ENCODE data around the gene DNMT3B.

Gene DNMT3B

GRCh38 chr20:32807706-32808105 is 45.5 kb downstream of the DNMT3B start:
- H3K27me3 ChIP-seq (ENCODE audit: low read length) = no peaks in the 10 kb centered on the region
- H4K20me1 ChIP-seq (ENCODE audit: low read depth, low read length) = no peaks in the 10 kb centered on the region
- no peak overlapping the region for H3K9ac ChIP-seq (ENCODE audit: low read length)
- no peak overlapping the region for H2AFZ ChIP-seq (ENCODE audit: low read depth, low read length, severe bottlenecking)
- H3F3A ChIP-seq (ENCODE audit: insufficient read depth) = no peaks in the 10 kb centered on the region
- no peak overlapping the region for H3K27ac ChIP-seq (ENCODE audit: low read depth, low read length)
- H3K4me2 ChIP-seq (ENCODE audit: low read depth, low read length, poor library complexity, severe bottlenecking) = no peak overlapping the region
- TF ChIP-seq EZH2phosphoT487 (conservative IDR thresholded peaks at IDR 0.05; ENCODE audit: low read length) (no peak), CTCF (IDR thresholded peaks at IDR 0.05; ENCODE audit: insufficient read depth, low read length, poor library complexity, severe bottlenecking) (no peak)
- H3K36me3 ChIP-seq (ENCODE audit: low read length) = no peaks in the 10 kb centered on the region
- H3K9me3 ChIP-seq (ENCODE audit: insufficient read depth, low read length) = no peaks in the 10 kb centered on the region
- no peak overlapping the region for H3K4me3 ChIP-seq (ENCODE audit: insufficient read depth, low read length, poor library complexity, severe bottlenecking)
- H3K79me2 ChIP-seq (ENCODE audit: insufficient read depth, low read length) = no peaks in the 10 kb centered on the region
- no peaks in the 10 kb centered on the region for H3K9me2 ChIP-seq (replicated peaks; ENCODE audit: insufficient read depth, low read length)

- Histone ChIP-seq H3K27ac (ENCODE audit: low read depth, low read length) (no peak overlapping the region), H3K36me3 (ENCODE audit: low read length) (no peaks in the 10 kb centered on the region), H3K79me2 (ENCODE audit: insufficient read depth, low read length) (no peaks in the 10 kb centered on the region), H3K9me2 (replicated peaks; ENCODE audit: insufficient read depth, low read length) (no peaks in the 10 kb centered on the region), H3K9ac (ENCODE audit: low read length) (no peak overlapping the region), H3K4me2 (ENCODE audit: low read depth, low read length, poor library complexity, severe bottlenecking) (no peak overlapping the region), H3K9me3 (ENCODE audit: insufficient read depth, low read length) (no peaks in the 10 kb centered on the region), H3K27me3 (ENCODE audit: low read length) (no peaks in the 10 kb centered on the region), H4K20me1 (ENCODE audit: low read depth, low read length) (no peaks in the 10 kb centered on the region), H2AFZ (ENCODE audit: low read depth, low read length, severe bottlenecking) (no peak overlapping the region), H3F3A (ENCODE audit: insufficient read depth) (no peaks in the 10 kb centered on the region), H3K4me3 (ENCODE audit: insufficient read depth, low read length, poor library complexity, severe bottlenecking) (no peak overlapping the region)
- TF ChIP-seq EZH2phosphoT487 (conservative IDR thresholded peaks at IDR 0.05; ENCODE audit: low read length) (no peak), CTCF (IDR thresholded peaks at IDR 0.05; ENCODE audit: insufficient read depth, low read length, poor library complexity, severe bottlenecking) (no peak)
These were observed 46.3 kb downstream of the DNMT3B start for GRCh38 chr20:32808438-32808837.

GRCh38 chr20:32809907-32810306 is 47.7 kb downstream of the DNMT3B start:
- no peak overlapping the region for H2AFZ ChIP-seq (ENCODE audit: low read depth, low read length, severe bottlenecking)
- no peak overlapping the region for H3K4me3 ChIP-seq (ENCODE audit: insufficient read depth, low read length, poor library complexity, severe bottlenecking)
- H3K79me2 ChIP-seq (ENCODE audit: insufficient read depth, low read length) = no peaks in the 10 kb centered on the region
- H3K4me2 ChIP-seq (ENCODE audit: low read depth, low read length, poor library complexity, severe bottlenecking) = no peak overlapping the region
- H3K27me3 ChIP-seq (ENCODE audit: low read length) = no peaks in the 10 kb centered on the region
- H3F3A ChIP-seq (ENCODE audit: insufficient read depth) = no peaks in the 10 kb centered on the region
- no peak for TF ChIP-seq CTCF (IDR thresholded peaks at IDR 0.05; ENCODE audit: insufficient read depth, low read length, poor library complexity, severe bottlenecking)
- no peak for TF ChIP-seq EZH2phosphoT487 (conservative IDR thresholded peaks at IDR 0.05; ENCODE audit: low read length)
- H3K36me3 ChIP-seq (ENCODE audit: low read length) = no peaks in the 10 kb centered on the region
- H3K9me2 ChIP-seq (replicated peaks; ENCODE audit: insufficient read depth, low read length) = no peaks in the 10 kb centered on the region
- no peaks in the 10 kb centered on the region for H3K9me3 ChIP-seq (ENCODE audit: insufficient read depth, low read length)
- H3K9ac ChIP-seq (ENCODE audit: low read length) = no peak overlapping the region
- no peak overlapping the region for H3K27ac ChIP-seq (ENCODE audit: low read depth, low read length)
- no peaks in the 10 kb centered on the region for H4K20me1 ChIP-seq (ENCODE audit: low read depth, low read length)
